Endothelial cell of umbilical vein (primary cell): ENCODE measurements around the gene PAK6. TPM values are rescaled to one million over a fixed set of nuclear protein-coding genes. Genes with fewer than 3 reads are reported as not detected.

ENCODE experiments used
- BruUV-seq: library from RNA; stranded (reverse); fragments of 400-500 nt; replicated peaks from 2 replicates; lab custom pipeline; 2021; lab: Mats Ljungman, UMichigan
- CTCF ChIA-PET: fragments of 300-600, 350-600 bp; sonication (Branson Sonifier 250); formaldehyde crosslinking; loops from one replicate; lab custom pipeline; 2021; ENCODE audit warnings: antibody characterized with exemption, inconsistent platforms; lab: Charles Lee
- POLR2A ChIA-PET: fragments of 300-600, 350-600 bp; sonication (Branson Sonifier 250); formaldehyde crosslinking; loops from one replicate; lab custom pipeline; 2021; ENCODE audit warnings: antibody characterized with exemption, inconsistent platforms; lab: Charles Lee
- DNase-seq: peaks from one replicate; pipeline ENCODE4 v3.0.0-alpha.2; 2011; ENCODE audit warnings: low read depth, low spot score
- FAIRE-seq: peaks from 2 replicates; lab custom pipeline; 2011; peaks lifted over from hg19 to GRCh38; lab: Jason Lieb, UNC
- H2AFZ ChIP-seq: 2 replicates; pipeline ENCODE4 v1.6.0; 2012; ENCODE audit warnings: low read depth, low read length, control low read depth, inconsistent platforms
- H3K27ac ChIP-seq: 2 replicates; pipeline ENCODE4 v1.5.1; 2011; ENCODE audit warnings: low read depth, mild to moderate bottlenecking, control low read depth, low read length, moderate library complexity; ENCODE audit not compliant: insufficient read depth
- H3K27me3 ChIP-seq, 2 experiments: 2 replicates each; pipeline versions ENCODE4 v1.6.0 to v1.6.1; 2011; ENCODE audit warnings: low read length in 2 of 2, mixed read lengths in 1 of 2; ENCODE audit not compliant: control insufficient read depth in 2 of 2, insufficient read depth in 2 of 2
- H3K36me3 ChIP-seq, 2 experiments: 2 replicates in 1 of 2; 3 replicates in 1 of 2; pipeline ENCODE4 v1.5.1; 2011; ENCODE audit warnings: low read length in 2 of 2, mild to moderate bottlenecking in 1 of 2, moderate library complexity in 1 of 2; ENCODE audit not compliant: control insufficient read depth in 2 of 2, insufficient read depth in 2 of 2; ENCODE audit errors: extremely low read depth in 1 of 2
- H3K4me1 ChIP-seq: 3 replicates; pipeline ENCODE4 v1.5.1; 2011; ENCODE audit warnings: mild to moderate bottlenecking, low read length; ENCODE audit not compliant: control insufficient read depth, insufficient read depth; ENCODE audit errors: extremely low read depth
- H3K4me2 ChIP-seq: 2 replicates; pipeline ENCODE4 v1.6.1; 2011; ENCODE audit warnings: low read length, control low read depth, mixed read lengths; ENCODE audit not compliant: insufficient read depth
- H3K4me3 ChIP-seq, 3 experiments: fragments of 200-600 bp in 1 of 3; sonication (generic), shearing (Covaris generic) in 1 of 3; replicated peaks in 1 of 3; 2 replicates each; pipeline ENCODE4 v1.5.1; 2011 to 2016; ENCODE audit warnings: control low read depth in 3 of 3, low read length in 3 of 3, mild to moderate bottlenecking in 2 of 3, inconsistent platforms in 1 of 3, low read depth in 1 of 3, moderate library complexity in 1 of 3; ENCODE audit not compliant: insufficient read depth in 1 of 3
- H3K79me2 ChIP-seq: 2 replicates; pipeline ENCODE4 v1.6.0; 2012; ENCODE audit warnings: low read length, inconsistent platforms; ENCODE audit not compliant: control insufficient read depth, insufficient read depth
- H3K9ac ChIP-seq: replicated peaks from 2 replicates; pipeline ENCODE3; 2011; ENCODE audit warnings: low read length, control low read depth; ENCODE audit not compliant: insufficient read depth; ENCODE audit errors: extremely low read depth
- H3K9me1 ChIP-seq: replicated peaks from 3 replicates; pipeline ENCODE4 v1.6.0; 2011; ENCODE audit warnings: mild to moderate bottlenecking, low read length; ENCODE audit not compliant: control insufficient read depth, insufficient read depth; ENCODE audit errors: extremely low read depth
- H3K9me3 ChIP-seq: replicated peaks from 2 replicates; pipeline ENCODE4 v1.5.1; 2012; ENCODE audit warnings: low read length, inconsistent platforms; ENCODE audit not compliant: control insufficient read depth, insufficient read depth
- H4K20me1 ChIP-seq: replicated peaks from 2 replicates; pipeline ENCODE3; 2011; ENCODE audit warnings: mild to moderate bottlenecking, low read length; ENCODE audit not compliant: control insufficient read depth, insufficient read depth; ENCODE audit errors: extremely low read depth
- EZH2 ChIP-seq: IDR thresholded peaks from 2 replicates; pipeline ENCODE4 v1.6.1; 2012; ENCODE audit warnings: borderline replicate concordance, low read depth, mild to moderate bottlenecking, moderate library complexity, low read length, inconsistent platforms; ENCODE audit not compliant: severe bottlenecking
- FOS ChIP-seq: IDR thresholded peaks from 2 replicates; pipeline ENCODE4 v1.6.1; 2011; ENCODE audit warnings: mild to moderate bottlenecking, low read length, moderate library complexity, borderline replicate concordance; ENCODE audit not compliant: insufficient read depth
- GATA2 ChIP-seq: IDR thresholded peaks from 2 replicates; pipeline ENCODE4 v1.7.0; 2011; ENCODE audit warnings: low read depth, mild to moderate bottlenecking, moderate library complexity, mixed read lengths, low read length; ENCODE audit not compliant: insufficient read length, insufficient read depth
- JUN ChIP-seq: IDR thresholded peaks from 2 replicates; pipeline ENCODE4 v1.6.1; 2011; ENCODE audit warnings: borderline replicate concordance, low read depth; ENCODE audit not compliant: insufficient read length, insufficient read depth
- MAX ChIP-seq: IDR thresholded peaks from 2 replicates; pipeline ENCODE4 v1.6.1; 2011; ENCODE audit not compliant: insufficient read depth, insufficient read length
- MYC ChIP-seq: IDR thresholded peaks from one replicate; pipeline ENCODE4 v1.6.1; 2011; ENCODE audit warnings: mild to moderate bottlenecking, low read depth, low read length
- POLR2AphosphoS5 ChIP-seq: IDR thresholded peaks from 2 replicates; pipeline ENCODE4 v1.6.1; 2012; ENCODE audit warnings: low read depth, mild to moderate bottlenecking, control low read depth, low read length, moderate library complexity; ENCODE audit not compliant: insufficient read depth
- dilution Hi-C: fragments of 300-500 bp; cut with MboI; formaldehyde crosslinking; loops from one replicate; pipeline ENCODE4 v1.15.0; 2019; ENCODE audit warnings: low sequenced_read_pairs; ENCODE audit not compliant: extremely low pct_ligation_motif_present
- intact Hi-C: fragments of 100-400 bp; cut with micrococcal nuclease; formaldehyde crosslinking; loops from one replicate; pipeline ENCODE4 v1.10.0; 2022
- polyA plus RNA-seq, 4 experiments: library from polyadenylated mRNA; depleted of rRNA in 3 of 4; stranded (reverse) in 3 of 4; unstranded in 1 of 4; fragments of >200 nt; gene quantifications; 2 replicates each; pipeline versions ENCODE4 v1.2.1 to v1.2.3, GENCODE V29; 2011 to 2012; ENCODE audit warnings: missing spikeins in 1 of 4
- total RNA-seq: library from RNA; stranded (reverse); gene quantifications from 2 replicates; pipeline ENCODE4 v1.2.3, GENCODE V29; 2021
- TF ChIP-seq, protein P1 (sequence below), 2 donors: IDR thresholded peaks; 1 replicate in 1 of 2; 2 replicates in 1 of 2; pipeline ENCODE4 v1.5.1; 2011; ENCODE audit warnings: low read length in 2 of 2, mild to moderate bottlenecking in 2 of 2, moderate library complexity in 2 of 2, control low read depth in 1 of 2, inconsistent platforms in 1 of 2, low read depth in 1 of 2; ENCODE audit not compliant: insufficient read depth in 1 of 2; ENCODE audit errors: extremely low read depth in 1 of 2

The PAK6 gene
- total and polyA plus RNA-seq, 2 donors (not counting 3 experiments of a cell fraction or from before 2014, with no cell fraction given) = not detected

GRCh38 chr15:40263024-40263754, 24.3 kb downstream of the PAK6 start:
- intact Hi-C loops (no loop called here), dilution Hi-C loops (no loop called here)
- DNase-seq (no peak), FAIRE-seq (no peak)
- Histone ChIP-seq H3K9me1 (no peaks in the 10 kb centered on the region), H3K4me2 (no peak overlapping the region), H3K79me2 (no peaks in the 10 kb centered on the region), H3K4me1 (peaks cover 9% of the 10 kb centered on the region), H3K9ac (no peak overlapping the region), H3K27ac (no peak overlapping the region), H4K20me1 (no peaks in the 10 kb centered on the region), H3K9me3 (no peaks in the 10 kb centered on the region), H3K27me3 (peaks cover 3 to 7% of the 10 kb centered on the region in 2 experiments), H3K4me3 (no peak overlapping the region), H3K36me3 (no peaks in the 10 kb centered on the region), H2AFZ (no peak overlapping the region)
- BruUV-seq = no TSS peak
- CTCF ChIA-PET = interaction anchor here (1.0 to 20.1 kb wide), 7 partner anchors 9 to 75 kb away, joined by 3 to 879 read pairs (median 3); partner anchors contain the start of gene ANKRD63
- POLR2A ChIA-PET = no interaction called here
- TF ChIP-seq MYC = no peak
- no peak for TF ChIP-seq JUN
- TF ChIP-seq EZH2 = no peak
- TF ChIP-seq FOS = no peak
- TF ChIP-seq, protein P1, sequence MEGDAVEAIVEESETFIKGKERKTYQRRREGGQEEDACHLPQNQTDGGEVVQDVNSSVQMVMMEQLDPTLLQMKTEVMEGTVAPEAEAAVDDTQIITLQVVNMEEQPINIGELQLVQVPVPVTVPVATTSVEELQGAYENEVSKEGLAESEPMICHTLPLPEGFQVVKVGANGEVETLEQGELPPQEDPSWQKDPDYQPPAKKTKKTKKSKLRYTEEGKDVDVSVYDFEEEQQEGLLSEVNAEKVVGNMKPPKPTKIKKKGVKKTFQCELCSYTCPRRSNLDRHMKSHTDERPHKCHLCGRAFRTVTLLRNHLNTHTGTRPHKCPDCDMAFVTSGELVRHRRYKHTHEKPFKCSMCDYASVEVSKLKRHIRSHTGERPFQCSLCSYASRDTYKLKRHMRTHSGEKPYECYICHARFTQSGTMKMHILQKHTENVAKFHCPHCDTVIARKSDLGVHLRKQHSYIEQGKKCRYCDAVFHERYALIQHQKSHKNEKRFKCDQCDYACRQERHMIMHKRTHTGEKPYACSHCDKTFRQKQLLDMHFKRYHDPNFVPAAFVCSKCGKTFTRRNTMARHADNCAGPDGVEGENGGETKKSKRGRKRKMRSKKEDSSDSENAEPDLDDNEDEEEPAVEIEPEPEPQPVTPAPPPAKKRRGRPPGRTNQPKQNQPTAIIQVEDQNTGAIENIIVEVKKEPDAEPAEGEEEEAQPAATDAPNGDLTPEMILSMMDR (IDR thresholded peaks at IDR 0.05; ENCODE audit: extremely low read depth in 1 of 2, insufficient read depth in 1 of 2, low read depth in 1 of 2, low read length in 2 of 2) = no peak
- TF ChIP-seq GATA2 = no peak
- TF ChIP-seq POLR2AphosphoS5 = no peak
- no peak for TF ChIP-seq MAX
